ENCODE data around the gene EEF1A2.

GRCh38 chr20:63525185-63525584 lies 26.3 kb upstream of the EEF1A2 start:
- TF ChIP-seq EZH2 (IDR thresholded peaks at IDR 0.05; ENCODE audit: borderline replicate concordance, low read length) (no peak), CTCF (IDR thresholded peaks at IDR 0.05; ENCODE audit: low read length) (no peak)

Data from OCI-LY1 (cell line).